GM23338 (cell line): ENCODE results near the gene GPR37L1. TPM values are rescaled to one million over a fixed set of nuclear protein-coding genes. Genes with fewer than 3 reads are reported as not detected.

ENCODE experiments used
- ATAC-seq: fragments of 200-7000 bp; cut with Tn5 transposase; 3 replicates; pipeline ENCODE4 v1.9.1; 2020
- DNase-seq: peaks from one replicate; pipeline ENCODE4 v3.0.0-alpha.2; 2015; ENCODE audit warnings: low spot score
- H2AFZ ChIP-seq: fragments of 200-600 bp; sonication (generic); 2 replicates; pipeline ENCODE4 v1.8.0; 2016; ENCODE audit warnings: antibody characterized with exemption, mild to moderate bottlenecking, moderate library complexity
- H3F3A ChIP-seq: fragments of 200-600 bp; sonication (generic); replicated peaks from 2 replicates; pipeline ENCODE4 v1.8.0; 2017; ENCODE audit warnings: antibody characterized with exemption, mixed run types, low read depth
- H3K27ac ChIP-seq: fragments of 200-600 bp; sonication (generic); 2 replicates; pipeline ENCODE4 v1.6.1; 2016; ENCODE audit warnings: low read depth
- H3K27me3 ChIP-seq: fragments of 200-600 bp; sonication (generic); 2 replicates; pipeline ENCODE4 v1.8.0; 2016; ENCODE audit warnings: mild to moderate bottlenecking, mixed run types, moderate library complexity; ENCODE audit not compliant: insufficient read depth
- H3K36me3 ChIP-seq: fragments of 200-600 bp; sonication (generic); 2 replicates; pipeline ENCODE4 v1.8.0; 2016; ENCODE audit warnings: mild to moderate bottlenecking; ENCODE audit not compliant: insufficient read depth
- H3K4me1 ChIP-seq: fragments of 200-600 bp; sonication (generic); 2 replicates; pipeline ENCODE4 v1.8.0; 2016; ENCODE audit warnings: mild to moderate bottlenecking, moderate library complexity; ENCODE audit not compliant: insufficient read depth
- H3K4me2 ChIP-seq: fragments of 200-600 bp; sonication (generic); 2 replicates; pipeline ENCODE4 v1.7.1; 2017; ENCODE audit warnings: mixed run types
- H3K4me3 ChIP-seq: fragments of 200-600 bp; sonication (generic); 2 replicates; pipeline ENCODE4 v1.6.1; 2016; ENCODE audit warnings: mixed run types
- H3K79me2 ChIP-seq: fragments of 200-600 bp; sonication (generic); replicated peaks from 2 replicates; pipeline ENCODE4 v1.8.0; 2017; ENCODE audit warnings: mild to moderate bottlenecking; ENCODE audit not compliant: insufficient read depth
- H3K9me2 ChIP-seq: fragments of 200-600 bp; sonication (generic); 2 replicates; pipeline ENCODE4 v1.8.0; 2017; ENCODE audit not compliant: insufficient read depth
- H4K20me1 ChIP-seq: fragments of 200-600 bp; sonication (generic); replicated peaks from 2 replicates; pipeline ENCODE4 v1.8.0; 2017; ENCODE audit warnings: mild to moderate bottlenecking; ENCODE audit not compliant: insufficient read depth
- H3K27ac Mint-ChIP-seq: 2 replicates; pipeline ENCODE4 v1.8.0; 2020; ENCODE audit warnings: inconsistent platforms, mild to moderate bottlenecking, moderate library complexity, mixed read lengths
- H3K27me3 Mint-ChIP-seq: 3 replicates; pipeline ENCODE4 v1.8.0; 2022; ENCODE audit warnings: low read depth, mild to moderate bottlenecking, moderate library complexity, mixed read lengths, inconsistent platforms; ENCODE audit not compliant: insufficient read depth, poor library complexity
- H3K36me3 Mint-ChIP-seq: 3 replicates; pipeline ENCODE4 v1.8.0; 2021; ENCODE audit warnings: low read depth, mild to moderate bottlenecking, inconsistent platforms, moderate library complexity, mixed read lengths
- H3K4me1 Mint-ChIP-seq: 3 replicates; pipeline ENCODE4 v1.8.0; 2020; ENCODE audit warnings: mild to moderate bottlenecking, inconsistent platforms, mixed read lengths
- H3K4me3 Mint-ChIP-seq: 3 replicates; pipeline ENCODE4 v1.8.0; 2021; ENCODE audit warnings: moderate library complexity, mild to moderate bottlenecking, inconsistent platforms, mixed read lengths
- H3K9me3 Mint-ChIP-seq: 3 replicates; pipeline ENCODE4 v1.8.0; 2020; ENCODE audit warnings: moderate library complexity, mild to moderate bottlenecking, inconsistent platforms, mixed read lengths
- CREB1 ChIP-seq: fragments of 250-450 bp; sonication (Bioruptor Pico); IDR thresholded peaks from 2 replicates; pipeline ENCODE4 v1.5.0; 2020; ENCODE audit warnings: low read depth, mild to moderate bottlenecking, moderate library complexity
- CTCF ChIP-seq, 2 experiments: fragments of 200-600 bp in 1 of 2; sonication (generic) in 1 of 2; conservative IDR thresholded peaks; 2 replicates each; pipeline versions ENCODE4 v1.5.1 to v1.6.1; 2016 to 2017; ENCODE audit warnings: antibody characterized with exemption in 2 of 2, low read depth in 2 of 2, mild to moderate bottlenecking in 2 of 2, moderate library complexity in 1 of 2
- EZH2phosphoT487 ChIP-seq: fragments of 200-600 bp; sonication (generic); IDR thresholded peaks from one replicate; pipeline ENCODE4 v1.8.1; 2018; ENCODE audit warnings: antibody characterized with exemption; ENCODE audit not compliant: unreplicated experiment
- JUNB ChIP-seq: IDR thresholded peaks from one replicate; pipeline ENCODE4 v1.6.1; 2016; ENCODE audit warnings: antibody characterized with exemption; ENCODE audit not compliant: unreplicated experiment
- STAT1 ChIP-seq: IDR thresholded peaks from one replicate; pipeline ENCODE4 v1.6.1; 2016; ENCODE audit warnings: antibody characterized with exemption; ENCODE audit not compliant: unreplicated experiment
- ZNF462 ChIP-seq: fragments of 250-450 bp; sonication (Bioruptor Pico); IDR thresholded peaks from 2 replicates; pipeline ENCODE4 v1.5.0; 2020; ENCODE audit warnings: mild to moderate bottlenecking, moderate library complexity
- polyA plus RNA-seq: library from polyadenylated mRNA; unstranded; fragments of >200 nt; fragmentation: Nextera tagmentation; extraction: Ambion mirVana; gene quantifications from 2 replicates; pipeline ENCODE4 v1.2.1, GENCODE V29; 2016
- total RNA-seq: library from RNA; depleted of rRNA; stranded (reverse); fragments of >200 nt; shearing (Covaris generic); gene quantifications from 2 replicates; pipeline ENCODE4 v1.2.3, GENCODE V29; 2014
- TF ChIP-seq, protein P1 (sequence below): IDR thresholded peaks from one replicate; pipeline ENCODE4 v1.6.1; 2018; ENCODE audit warnings: antibody characterized with exemption; ENCODE audit not compliant: unreplicated experiment

Gene GPR37L1
- total and polyA plus RNA-seq, 2 experiments from 2014 or later: 0.08 to 0.21 TPM

- ATAC-seq: no peak
- Mint-ChIP-seq H3K36me3 (no peaks in the 10 kb centered on the region), H3K4me3 (no peak overlapping the region), H3K27me3 (peaks cover 6% of the 10 kb centered on the region), H3K9me3 (no peaks in the 10 kb centered on the region), H3K27ac (no peak overlapping the region), H3K4me1 (peaks cover 25% of the 10 kb centered on the region)
- Histone ChIP-seq H2AFZ (no peak overlapping the region), H3F3A (no peaks in the 10 kb centered on the region), H3K27ac (no peak overlapping the region), H3K9me2 (no peaks in the 10 kb centered on the region), H4K20me1 (no peaks in the 10 kb centered on the region), H3K4me2 (no peak overlapping the region), H3K36me3 (no peaks in the 10 kb centered on the region), H3K4me3 (no peak overlapping the region), H3K4me1 (peaks cover 7% of the 10 kb centered on the region; the same call in 1 of the 2 replicates), H3K27me3 (no peaks in the 10 kb centered on the region), H3K79me2 (no peaks in the 10 kb centered on the region)
- TF ChIP-seq CTCF (conservative IDR thresholded peaks at IDR 0.05; ENCODE audit: low read depth in 2 of 2) (no peak), ZNF462 (CRISPR knock-in tag) (no peak), JUNB (no peak), CREB1 (CRISPR knock-in tag) (no peak), EZH2phosphoT487 (no peak), STAT1 (no peak)
- TF ChIP-seq, protein P1, sequence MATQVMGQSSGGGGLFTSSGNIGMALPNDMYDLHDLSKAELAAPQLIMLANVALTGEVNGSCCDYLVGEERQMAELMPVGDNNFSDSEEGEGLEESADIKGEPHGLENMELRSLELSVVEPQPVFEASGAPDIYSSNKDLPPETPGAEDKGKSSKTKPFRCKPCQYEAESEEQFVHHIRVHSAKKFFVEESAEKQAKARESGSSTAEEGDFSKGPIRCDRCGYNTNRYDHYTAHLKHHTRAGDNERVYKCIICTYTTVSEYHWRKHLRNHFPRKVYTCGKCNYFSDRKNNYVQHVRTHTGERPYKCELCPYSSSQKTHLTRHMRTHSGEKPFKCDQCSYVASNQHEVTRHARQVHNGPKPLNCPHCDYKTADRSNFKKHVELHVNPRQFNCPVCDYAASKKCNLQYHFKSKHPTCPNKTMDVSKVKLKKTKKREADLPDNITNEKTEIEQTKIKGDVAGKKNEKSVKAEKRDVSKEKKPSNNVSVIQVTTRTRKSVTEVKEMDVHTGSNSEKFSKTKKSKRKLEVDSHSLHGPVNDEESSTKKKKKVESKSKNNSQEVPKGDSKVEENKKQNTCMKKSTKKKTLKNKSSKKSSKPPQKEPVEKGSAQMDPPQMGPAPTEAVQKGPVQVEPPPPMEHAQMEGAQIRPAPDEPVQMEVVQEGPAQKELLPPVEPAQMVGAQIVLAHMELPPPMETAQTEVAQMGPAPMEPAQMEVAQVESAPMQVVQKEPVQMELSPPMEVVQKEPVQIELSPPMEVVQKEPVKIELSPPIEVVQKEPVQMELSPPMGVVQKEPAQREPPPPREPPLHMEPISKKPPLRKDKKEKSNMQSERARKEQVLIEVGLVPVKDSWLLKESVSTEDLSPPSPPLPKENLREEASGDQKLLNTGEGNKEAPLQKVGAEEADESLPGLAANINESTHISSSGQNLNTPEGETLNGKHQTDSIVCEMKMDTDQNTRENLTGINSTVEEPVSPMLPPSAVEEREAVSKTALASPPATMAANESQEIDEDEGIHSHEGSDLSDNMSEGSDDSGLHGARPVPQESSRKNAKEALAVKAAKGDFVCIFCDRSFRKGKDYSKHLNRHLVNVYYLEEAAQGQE: no peak
- peak; percentile 48 for DNase-seq
Measured at GRCh38 chr1:202107801-202108731, 14.7 kb upstream of the GPR37L1 start.
